ENCODE data around the gene TCP11L2.

The TCP11L2 gene

DNA sequence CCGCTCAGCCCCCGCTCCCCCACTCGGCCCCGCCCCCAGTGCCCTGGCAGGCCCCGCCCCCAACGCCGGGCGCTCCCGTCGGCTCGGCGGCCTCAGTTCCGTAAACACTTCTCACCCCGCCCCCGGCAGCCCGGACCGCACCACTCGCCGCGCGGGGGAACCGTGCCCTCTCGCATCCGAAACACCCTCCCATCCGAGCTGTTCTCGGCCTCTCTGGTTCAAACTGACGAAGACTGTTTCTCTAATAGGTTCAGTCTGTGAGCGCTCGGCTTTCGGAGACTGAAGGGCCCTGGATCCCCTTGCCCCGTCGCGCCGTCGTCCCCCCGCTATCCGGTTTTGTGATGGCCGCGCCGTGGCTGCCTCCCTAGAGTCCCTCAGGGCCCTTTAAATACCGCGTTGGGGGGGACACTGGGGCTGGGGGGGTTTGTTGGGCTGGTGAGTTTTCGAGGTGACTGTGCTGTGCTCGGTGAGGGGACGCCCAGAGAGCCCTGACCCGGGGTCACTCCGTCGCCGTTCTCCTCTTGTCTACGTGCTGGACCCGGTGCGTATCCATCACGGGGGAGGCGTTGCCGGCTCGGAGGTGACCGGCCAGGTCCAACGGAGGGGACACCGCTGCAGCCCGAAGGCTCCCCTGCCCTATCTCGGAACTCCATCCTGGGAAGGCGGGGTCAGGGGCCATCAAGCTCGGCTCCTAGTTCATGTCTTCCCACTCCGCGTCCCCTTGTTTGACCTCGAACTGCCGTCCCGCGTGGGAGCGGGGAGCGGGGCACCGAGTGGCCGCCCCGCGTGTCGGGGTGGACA, at the start of gene TCP11L2:
TSS of gene TCP11L2 (plus strand) at position 333 of the 801 bp plus-strand sequence. CDS start 8,343 bp downstream, outside the sequence.
- DNase-seq: peak; percentile 70

DNA sequence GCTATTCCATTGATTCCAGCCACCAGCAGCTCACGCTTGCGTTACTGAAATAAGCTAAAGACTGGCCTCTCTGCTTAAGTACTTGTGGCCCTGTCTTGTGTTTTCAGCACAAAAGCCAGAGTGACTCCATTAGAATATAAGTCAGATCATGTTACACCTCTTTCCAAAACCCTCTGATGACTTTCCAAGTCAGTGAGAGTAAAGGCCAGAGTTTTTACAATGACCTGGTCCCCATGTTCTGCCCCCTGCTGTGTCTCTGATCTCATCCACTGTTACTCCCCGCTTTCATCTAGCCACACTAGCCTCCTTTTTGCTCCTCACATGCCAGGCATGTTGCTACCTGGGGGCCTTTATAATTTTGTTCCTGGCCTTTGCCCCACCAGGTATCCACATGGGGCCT, 47.8 kb upstream of the TCP11L2 start:
- peak; percentile 6 for DNase-seq

DNA sequence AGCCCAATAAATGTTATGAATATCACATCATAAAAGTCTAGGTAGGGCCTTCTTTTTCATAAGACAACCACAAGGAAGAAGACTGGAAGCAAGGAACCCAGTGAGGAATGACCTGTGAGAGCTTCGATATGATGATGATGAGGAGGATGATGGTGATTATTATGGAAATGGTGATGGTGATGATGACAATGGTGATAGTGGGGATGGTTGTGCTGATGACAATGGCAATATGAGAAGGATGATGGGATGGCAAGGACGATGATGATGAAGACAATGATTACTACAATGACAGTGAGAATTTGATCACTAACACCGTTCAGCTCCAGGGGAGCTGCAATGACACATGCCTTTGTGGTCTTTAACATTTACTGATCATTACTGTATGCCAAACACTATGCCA, 47.0 kb upstream of the TCP11L2 start:
- no peak for DNase-seq

DNA sequence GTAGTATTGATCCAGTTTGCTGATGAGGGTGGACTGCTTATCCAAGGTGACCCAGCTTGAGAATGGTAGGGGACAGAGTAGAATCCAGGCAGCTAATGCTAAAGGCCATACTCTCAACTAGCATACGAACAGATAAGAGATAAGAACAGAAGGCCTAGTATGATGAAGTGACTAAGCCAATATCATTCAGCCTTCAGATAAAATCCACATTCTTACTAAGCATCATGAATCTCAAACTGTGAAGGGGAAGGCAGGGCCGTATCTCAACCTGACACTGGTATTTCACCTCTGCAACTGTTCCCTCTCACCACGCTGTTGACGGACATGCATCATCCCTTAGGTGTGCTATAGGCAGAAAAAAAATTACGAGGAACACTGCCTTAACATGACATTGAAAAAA, 46.6 kb upstream of the TCP11L2 start:
- DNase-seq: no peak

DNA sequence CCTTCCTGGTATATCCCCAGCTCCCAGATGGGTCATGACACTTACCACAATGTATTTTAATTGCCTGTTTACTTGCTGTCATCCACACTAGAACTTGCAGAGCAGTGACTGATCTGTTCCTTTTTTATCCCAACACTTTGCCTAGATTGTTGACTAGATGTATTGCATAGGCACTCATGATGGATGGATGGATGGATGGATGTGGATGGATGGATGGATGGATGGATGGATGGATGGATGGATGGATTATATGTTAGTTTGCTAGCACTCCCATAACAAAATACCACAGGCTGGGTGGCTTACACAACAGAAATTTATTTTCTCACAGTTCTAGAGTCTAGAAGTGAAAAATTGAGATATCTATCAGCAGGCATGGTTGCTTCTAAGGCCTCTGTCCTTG, 46.0 kb upstream of the TCP11L2 start:
- DNase-seq: no peak

DNA sequence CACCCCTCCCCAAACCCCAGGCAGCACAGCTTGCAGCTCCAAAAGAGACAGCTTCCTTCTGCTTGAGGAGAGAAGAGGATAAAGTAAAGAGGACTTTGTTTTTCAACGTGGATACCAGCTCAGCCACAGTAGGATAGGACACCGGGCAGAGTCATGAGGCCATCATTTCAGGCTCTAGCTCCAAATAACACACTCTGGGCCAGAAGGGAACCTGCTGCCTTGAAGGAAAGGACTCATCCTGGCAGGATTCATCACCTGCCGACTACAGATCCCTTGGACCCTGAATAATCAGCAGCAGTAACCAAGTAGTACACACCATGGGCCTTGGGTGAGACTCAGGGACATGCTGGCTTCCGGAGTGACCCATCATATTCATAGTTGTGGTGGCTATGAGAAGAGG, 44.3 kb upstream of the TCP11L2 start:
- DNase-seq: no peak

DNA sequence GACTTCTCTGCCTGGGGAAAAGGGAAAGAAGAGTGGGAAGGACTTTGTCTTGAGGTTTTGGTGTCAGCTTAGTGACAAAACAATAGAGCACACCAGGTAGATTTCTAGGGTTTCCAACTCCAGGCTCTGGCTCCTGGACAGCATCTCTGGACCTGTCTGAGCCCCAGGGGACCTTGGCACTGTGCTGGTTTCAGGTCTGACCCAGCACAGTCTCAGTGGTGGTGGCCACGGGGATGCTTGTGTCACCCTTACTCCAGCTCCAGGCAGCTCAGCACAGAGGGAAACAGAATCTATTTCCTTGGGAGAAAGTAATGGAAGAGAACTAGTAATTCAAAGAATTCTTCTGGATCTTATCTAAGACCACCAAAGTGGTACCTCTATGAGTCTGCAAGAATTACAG, 43.6 kb upstream of the TCP11L2 start:
- no peak for DNase-seq

DNA sequence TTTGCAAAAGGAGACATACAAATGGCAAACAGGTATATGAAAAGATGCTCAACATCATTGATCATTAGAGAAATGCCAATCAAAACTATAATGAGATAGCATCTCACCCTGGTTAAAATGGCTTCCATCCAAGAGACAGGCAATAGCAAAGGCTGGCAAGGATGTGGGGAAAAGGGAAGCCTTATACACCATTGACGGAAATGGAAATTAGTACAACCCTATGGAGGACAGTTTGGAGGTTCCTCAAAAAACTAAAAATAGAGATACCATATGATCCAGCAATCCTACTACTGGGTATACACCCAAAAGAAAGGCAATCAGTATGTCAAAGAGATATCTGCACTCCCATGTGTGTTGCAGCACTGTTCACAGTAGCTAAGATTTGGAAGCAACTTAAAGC, 37.4 kb upstream of the TCP11L2 start:
- DNase-seq: no peak

DNA sequence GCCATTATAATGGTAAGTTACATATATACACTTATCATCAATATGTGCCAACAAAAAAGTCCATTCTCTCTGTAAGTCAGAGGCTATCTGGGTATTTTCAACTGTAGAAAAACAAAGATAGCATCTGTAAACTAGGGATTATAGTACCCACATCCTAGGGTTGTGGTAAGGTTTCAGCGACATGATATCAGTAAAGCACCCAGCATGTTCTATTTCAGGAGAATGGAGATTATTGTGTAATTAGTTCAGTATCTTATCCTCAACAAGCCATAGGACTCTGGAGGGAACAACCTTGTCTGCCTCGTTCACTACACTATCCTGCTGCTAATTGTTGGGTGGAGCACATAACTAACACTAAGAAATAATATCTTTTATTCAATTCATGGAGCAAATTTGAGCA, 35.0 kb upstream of the TCP11L2 start:
- DNase-seq: no peak

DNA sequence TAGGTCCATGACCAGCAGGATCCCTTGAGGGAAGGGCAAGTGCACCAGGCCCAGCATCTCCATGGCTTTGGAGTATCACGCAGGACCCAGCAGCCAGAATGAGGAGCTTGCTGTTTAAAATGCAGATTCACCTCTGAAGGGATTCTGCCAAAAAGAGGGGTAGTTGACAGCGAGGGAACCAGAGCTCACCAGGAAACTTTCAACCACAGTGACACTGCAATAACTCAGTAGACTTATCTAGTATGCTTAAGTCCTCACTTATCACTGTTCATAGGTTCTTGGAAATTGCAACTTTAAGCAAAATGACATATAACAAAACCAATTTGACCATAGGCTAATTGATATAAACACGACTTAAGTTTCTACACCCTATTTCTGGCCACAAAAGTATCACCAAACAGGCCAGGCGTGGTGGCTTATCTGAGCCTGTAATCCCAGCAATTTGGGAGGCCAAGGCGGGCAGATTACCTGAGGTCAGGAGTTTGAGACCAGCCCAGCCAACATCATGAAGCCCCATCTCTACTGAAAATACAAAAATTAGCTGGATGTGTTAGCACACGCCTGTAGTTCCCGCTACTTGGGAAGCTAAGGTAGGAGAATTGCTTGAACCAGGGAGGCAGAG, 33.3 kb upstream of the TCP11L2 start:
- no peak for DNase-seq

DNA sequence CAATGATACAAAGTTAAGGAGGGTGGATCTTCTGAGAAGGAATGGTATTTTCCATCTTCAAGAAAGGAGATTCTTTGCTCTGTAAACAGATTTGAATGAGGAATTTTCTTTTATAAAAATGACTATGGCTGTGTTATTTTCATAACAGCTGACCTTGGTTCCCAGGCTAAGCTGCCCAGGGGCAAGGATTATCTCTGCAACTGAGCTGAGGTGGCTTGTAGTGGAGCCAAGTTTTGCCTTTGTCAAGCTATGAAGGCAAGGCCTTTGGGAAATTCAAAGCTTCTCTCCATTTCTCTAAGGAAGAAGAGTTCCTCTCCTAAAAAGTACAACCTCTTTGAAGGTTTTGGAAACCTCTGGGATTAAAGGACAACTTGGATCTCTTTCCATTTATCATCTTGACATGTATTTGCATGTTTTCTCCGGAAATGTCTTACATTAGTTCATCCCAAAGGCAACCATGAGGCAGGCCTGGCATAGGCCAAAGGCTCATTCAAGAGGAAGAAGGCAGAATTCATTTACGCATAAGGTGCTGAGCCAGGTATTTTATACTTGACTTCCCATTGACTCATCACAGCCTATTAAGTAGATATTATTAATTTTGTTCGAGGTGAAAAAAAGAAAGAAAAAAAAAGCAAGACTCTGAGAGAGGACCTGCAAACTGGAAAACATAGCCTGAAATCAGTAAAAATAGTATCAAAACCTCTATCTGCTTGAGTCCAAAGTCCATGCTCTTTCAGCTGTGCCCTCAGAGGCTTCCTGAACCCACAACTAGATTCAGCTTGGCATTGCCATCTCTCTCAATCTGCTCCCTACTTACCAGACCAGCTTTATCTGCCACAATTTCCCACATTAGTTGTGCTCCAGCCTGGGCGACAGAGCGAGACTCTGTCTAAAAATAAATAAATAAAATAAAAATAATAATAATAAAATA, 30.7 kb upstream of the TCP11L2 start:
- no peak for DNase-seq

DNA sequence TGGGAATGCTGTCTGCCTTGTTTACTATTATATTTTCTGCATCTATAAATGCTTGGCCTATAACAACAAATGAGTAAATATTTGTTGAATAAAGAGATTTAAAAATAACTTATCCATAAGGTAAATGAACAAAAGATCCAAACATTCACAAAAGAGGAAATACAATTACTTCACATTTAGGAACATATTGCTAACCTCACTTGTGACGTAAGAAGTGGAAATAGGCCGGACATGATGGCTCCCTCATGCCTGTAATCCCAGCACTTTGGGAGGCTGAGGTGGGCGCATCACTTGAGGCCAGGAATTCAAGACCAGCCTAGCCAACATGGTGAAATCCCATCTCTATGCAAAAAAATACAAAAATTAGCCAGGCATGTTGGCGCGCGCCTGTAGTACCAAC, 29.0 kb upstream of the TCP11L2 start:
- DNase-seq: no peak

DNA sequence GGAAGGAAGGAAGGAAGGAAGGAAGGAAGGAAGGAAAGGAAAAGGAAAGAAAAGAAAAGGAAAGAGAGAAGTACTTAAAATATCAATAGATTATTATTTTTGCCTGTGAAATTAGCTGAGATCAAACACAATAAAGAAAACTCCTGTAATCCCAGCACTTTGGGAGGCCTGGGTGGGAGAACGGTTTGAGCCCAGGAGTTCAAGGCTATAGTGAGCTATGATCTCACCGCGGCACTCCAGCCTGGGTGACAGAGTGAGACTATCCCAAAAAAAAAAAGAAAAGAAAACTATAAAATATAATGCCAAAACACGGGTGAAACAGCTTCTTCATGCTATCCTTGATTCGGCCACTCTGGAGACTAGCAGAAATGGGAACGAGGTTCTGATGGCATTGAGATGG, 28.5 kb upstream of the TCP11L2 start:
- DNase-seq: no peak

DNA sequence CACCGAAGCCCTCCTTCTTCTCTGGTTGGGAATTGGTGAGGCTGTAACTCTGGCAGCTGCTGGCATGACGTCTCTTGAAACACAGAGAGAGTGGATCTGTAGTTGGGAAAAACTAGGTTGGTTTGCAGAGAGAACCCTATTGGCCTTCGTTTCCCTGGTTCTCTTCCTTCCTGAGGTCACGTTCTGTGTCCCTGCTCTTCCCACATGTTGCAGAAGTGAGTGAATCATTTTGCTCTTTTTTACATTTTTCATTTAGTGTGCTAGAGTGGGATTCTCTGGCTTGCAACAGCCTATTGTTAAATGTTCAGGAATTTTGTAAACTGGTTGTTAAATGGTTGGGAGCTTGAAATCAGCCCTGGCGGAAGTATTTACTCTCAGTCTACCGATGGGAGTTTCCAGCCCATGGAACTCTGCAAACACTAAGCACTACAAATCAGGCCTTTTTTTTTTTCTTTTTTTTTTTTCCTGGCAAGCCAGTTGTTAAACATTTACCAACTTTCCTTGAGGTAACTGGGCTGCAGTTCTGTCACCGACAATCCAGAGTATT, 27.9 kb upstream of the TCP11L2 start:
- DNase-seq: no peak

DNA sequence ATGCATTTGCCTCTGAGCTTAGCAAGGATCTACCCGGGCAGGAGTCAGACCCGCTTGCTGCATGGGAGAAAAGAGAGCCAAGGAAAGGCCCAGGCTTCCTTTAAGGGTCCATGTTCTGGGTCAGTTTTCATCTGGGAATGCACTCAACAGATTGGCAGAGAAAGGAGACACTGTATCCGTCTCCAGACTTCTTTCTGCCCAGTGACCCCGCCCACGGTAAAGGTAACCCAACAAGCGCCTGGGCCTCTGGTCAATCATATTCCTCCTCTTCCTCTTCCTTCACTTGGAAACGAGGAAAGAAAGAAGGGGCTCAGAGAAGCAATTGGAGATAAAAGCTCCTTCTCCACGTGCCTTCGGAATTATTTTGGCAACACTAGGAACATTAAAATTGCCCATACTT, 27.1 kb upstream of the TCP11L2 start:
- no peak for DNase-seq

DNA sequence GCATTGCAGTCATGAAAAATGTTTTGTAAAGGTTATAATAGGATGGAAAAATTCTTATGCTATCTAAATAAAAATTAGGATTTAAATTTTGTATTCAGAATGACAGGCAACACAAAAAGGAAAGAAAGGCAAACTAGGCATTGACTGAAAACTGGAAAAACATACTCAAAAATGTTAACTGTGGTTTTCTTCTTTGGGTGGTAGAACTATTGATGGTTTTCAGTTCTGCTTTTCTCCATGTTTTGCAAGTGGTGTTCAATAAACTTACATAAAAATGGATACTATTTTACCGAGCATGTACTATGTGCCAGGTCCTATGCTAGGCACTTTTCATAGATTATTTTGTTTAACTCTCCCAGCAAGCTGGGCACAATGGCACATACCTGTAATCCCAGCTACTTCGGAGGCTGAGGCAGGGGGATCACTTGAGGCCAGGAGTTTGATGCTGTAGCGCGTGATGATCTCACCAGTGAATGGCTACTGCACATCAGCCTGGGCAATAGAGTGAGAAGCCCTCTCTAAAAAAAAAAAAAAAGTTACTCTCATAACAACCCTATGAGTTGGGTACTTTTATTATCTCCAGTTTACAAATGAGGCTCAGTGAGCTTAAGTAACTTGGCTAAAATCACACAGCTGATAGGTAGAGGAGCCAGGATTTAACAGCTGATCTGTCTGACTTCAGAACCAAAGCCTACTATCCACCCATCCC, 26.3 kb upstream of the TCP11L2 start:
- no peak for DNase-seq

DNA sequence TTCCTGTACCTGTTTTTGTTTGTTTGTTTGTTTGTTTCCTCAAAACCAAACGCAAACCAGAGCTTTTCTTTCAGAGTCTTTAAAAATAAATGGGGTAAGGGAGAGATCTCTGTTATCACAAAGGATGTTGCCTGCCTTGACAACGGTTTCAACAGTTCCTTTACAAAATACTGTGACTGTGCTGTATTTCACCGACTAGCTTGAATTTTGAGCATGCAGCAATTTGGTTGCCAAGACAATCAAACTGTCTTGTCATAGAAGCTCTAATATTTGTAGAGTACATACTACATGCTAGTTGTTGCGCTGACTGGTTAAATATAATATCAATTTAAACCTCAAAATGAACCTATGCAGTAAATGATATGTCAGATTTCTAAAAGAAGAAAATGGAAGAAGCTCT, 22.4 kb upstream of the TCP11L2 start:
- DNase-seq: no peak

DNA sequence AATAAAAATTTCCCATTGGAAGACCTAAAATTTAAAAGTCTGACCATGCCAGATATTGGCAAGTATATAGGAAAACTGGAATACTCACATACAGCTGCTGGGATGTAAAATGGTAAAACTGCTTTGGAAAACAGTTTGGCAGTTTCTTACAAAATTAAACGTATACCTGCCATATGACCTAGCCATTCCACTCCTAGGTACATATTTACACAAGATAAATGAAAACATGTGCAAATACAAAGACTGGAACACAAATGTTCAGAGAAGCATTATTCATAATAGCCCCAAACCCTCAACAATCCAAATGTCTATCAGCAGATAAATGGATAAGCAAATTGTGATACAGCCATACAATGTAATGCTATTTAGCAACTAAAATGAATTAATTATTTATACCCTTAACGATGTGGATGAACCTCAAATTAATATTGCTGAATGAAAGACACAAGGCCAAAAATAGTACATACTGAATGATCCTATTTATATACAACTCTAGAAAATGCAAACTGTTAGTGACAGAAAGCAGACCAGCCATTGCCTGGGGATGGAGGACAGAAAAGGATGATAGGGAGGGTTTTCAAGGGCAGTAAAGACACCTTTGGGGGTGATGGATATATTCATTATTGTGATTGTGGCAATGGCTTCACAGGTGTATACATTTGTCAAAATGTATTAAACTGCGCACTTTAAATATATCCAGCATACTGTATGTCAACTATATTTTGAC, 21.3 kb upstream of the TCP11L2 start:
- no peak for DNase-seq

DNA sequence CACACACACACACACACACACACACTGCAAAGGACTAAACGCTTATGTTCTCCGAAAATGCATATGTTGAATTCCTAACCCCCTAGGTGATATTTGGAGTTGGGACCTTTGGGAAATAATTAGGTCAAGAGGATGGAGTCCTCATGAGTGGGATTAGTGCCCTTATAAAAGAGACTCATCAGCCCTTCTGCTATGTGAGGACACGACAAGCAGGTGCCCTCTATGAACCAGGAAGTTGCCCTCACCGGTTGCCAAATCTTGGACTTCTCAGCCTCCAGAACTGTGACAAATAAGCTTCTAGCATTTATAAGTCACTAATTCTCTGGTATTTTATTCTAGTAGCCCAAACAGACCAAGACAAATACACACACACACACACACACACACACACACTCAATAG, 20.7 kb upstream of the TCP11L2 start:
- DNase-seq: no peak

DNA sequence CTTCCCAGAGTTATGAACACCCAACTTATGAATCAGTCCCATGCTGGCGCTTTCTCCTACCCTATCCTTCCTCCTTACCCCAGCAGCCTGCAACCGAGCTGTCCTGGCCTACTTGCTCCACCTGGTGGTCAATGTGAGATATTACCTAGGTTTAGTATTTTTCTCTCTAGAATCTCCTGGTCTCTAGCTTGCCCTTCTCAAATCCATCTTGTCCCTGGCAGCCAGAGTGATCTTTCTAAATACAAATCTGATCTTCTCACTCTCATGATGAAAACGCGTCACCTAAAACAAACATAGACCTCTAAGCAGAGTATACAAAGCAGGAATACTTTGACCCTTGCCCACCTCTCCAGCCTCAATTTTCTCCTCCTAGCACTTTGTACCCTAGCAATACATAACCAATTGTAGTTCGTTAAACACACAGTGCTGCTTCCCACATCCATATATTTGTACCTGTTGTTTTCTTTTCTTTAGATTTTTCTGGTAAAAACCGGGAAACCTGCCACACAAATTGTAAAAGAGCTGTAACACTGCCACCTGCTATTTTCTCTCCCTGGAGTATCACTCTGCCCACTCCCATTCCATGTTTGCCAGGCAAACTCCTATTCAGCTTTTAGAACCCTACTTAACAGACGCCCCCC, 20.0 kb upstream of the TCP11L2 start:
- DNase-seq: no peak

DNA sequence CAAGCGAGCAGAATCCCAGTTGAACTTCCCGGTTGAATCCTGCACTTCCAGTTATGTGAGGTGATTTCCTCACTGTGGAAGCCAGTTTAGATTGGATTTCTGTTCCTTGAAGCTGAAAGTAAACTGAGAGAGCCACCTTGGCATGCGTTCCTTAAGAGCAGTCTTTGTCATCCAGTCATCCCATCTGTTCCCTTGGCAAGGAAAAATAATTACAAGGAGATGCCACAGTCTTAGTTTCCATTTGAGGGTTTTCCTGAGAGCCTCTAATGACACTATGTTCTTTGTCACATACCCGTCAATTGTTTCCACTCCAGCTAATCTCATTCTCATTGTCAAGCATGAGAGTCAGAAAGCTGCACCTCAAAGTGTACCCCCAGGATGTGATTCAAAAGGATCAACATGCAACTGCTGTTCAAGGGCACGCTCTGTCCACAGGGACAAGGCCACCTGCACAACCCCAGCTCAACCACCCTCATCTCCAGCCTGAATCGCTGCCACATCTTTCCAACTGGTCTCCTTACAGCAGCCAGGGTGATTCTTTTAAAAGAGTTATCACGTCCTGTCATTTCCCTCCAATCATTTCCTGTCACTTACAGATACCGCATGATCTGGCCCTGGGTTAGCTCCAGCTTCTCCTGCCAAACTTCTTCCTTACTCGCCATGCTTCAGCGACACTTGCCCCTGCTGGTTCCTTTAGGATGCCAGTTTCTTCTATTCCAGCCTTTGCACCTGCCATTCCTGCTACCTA, 18.0 kb upstream of the TCP11L2 start:
- DNase-seq: no peak
